ENCODE results near the gene AUTS2.

Gene AUTS2

DNA sequence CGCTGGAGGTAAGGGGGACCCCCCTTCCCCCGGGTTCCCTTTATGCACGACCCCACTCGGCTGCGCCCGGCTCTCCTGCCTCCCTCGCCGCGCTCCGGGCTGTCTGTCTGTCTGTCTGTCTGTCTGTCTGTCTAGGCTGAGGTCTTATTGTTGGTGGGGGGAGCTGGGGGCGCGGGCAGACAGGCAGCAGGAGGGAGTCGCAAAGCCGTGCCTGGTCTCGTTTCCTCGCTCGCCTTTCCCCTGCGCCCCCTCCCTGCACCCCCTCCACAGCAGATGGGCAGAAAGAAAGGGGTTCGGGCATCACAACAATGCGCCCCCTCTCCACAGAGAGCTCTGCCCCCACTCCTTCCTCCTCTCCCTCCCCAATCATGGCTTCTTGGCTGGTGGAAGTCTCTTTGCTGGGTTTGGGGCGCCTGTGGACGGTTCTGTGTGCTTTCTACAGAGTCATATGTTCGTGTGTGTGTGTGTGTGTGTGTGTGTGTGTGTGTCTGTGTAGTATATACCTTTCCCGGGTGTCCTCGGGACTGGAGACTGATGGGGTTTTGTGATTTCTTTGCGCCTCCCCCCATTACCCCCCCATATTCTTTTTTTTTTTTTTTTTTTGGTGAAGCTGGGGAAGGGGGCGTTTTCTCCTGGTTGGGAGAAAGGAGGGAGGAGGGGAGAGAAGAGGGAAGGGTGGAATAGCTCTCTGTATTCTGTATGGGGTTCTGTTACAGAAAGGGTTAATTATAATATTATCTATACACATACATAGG is 1.9 kb downstream of the AUTS2 start:
- FAIRE-seq: no peak
- DNase-seq (ENCODE audit: low spot score): no peak

GRCh38 chr7:69600710-69601519 is 2.6 kb downstream of the AUTS2 start:
- no peak for FAIRE-seq
- no peak for DNase-seq (ENCODE audit: low spot score)

DNA sequence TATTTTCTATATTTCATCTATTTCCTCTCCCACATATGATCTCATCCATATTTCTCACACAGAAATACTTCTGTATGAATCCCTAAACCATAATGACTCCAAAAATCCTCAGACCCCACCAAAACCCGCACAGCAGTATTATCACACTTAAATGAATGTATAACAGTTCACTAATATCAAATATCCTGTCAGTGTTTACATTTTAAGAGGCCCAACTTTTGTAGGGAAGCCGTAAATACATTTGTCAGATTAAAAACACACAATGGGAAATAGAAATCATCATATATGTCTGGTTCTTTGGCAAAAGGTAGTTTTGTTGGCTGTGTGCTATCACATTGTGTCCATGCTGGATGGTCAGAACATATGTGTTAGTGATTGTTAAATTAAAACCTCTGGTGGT is 4.2 kb downstream of the AUTS2 start:
- FAIRE-seq (no peak), DNase-seq (ENCODE audit: low spot score) (no peak)

- DNase-seq (ENCODE audit: low spot score) (no peak), FAIRE-seq (no peak)
Measured at GRCh38 chr7:69603351-69603750, 5.1 kb downstream of the AUTS2 start.

DNA sequence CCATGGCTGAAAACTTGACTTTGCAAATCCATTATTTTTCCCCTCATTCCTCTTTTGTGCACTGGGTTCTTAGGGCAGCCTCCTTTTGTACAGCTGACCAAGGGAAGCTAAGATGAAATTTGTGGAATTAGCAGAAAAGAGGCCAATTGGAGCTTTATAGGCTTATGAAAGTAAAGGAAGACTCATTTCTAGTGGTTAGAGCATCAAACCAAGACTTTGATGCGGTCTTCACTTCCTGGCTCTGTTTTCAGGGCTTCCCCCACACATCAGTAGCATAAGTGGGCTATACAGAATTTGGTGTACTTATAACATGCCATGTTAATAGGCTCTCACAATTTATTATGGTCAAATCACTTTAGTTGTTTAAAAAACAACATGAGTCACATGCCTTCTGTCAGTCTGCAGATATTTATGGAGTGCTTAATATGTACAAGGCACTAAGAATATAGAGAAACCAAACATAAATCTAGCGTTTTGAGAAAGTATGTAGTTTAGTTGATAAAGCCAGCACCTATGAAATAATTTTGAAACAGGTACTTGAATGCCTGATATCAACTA is 5.7 kb downstream of the AUTS2 start:
- FAIRE-seq: no peak

GRCh38 chr7:69605070-69605469 is 6.8 kb downstream of the AUTS2 start:
- FAIRE-seq (no peak), DNase-seq (ENCODE audit: low spot score) (no peak)

More for the DNA sequence above, 5.7 kb downstream of the AUTS2 start:
- no peak for DNase-seq (ENCODE audit: low spot score)

- DNase-seq (ENCODE audit: low spot score) (no peak), FAIRE-seq (no peak)
Measured at GRCh38 chr7:69605546-69605945, 7.3 kb downstream of the AUTS2 start.

DNA sequence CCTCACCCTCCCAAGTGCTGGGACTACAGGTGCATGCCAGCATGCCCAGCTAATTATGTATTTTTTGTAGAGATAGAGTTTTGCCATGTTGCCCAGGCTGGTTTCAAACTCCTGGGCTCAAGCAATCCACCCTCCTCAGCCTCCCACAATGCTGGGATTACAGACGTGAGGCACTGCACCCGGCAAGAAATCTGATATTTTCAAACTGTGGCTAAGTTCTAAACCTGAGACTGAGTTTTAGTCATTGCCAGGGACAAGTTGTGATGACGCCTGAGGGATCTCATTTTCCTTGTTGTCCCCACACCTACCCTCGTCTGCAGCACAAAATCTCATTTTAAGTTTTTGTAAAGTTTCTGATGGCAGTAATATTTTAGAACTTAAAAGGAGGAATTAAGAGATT is 9.8 kb downstream of the AUTS2 start:
- DNase-seq (ENCODE audit: low spot score) (no peak), FAIRE-seq (no peak)

GRCh38 chr7:69608878-69609277 is 10.6 kb downstream of the AUTS2 start:
- no peak for FAIRE-seq
- DNase-seq (ENCODE audit: low spot score): no peak

DNA sequence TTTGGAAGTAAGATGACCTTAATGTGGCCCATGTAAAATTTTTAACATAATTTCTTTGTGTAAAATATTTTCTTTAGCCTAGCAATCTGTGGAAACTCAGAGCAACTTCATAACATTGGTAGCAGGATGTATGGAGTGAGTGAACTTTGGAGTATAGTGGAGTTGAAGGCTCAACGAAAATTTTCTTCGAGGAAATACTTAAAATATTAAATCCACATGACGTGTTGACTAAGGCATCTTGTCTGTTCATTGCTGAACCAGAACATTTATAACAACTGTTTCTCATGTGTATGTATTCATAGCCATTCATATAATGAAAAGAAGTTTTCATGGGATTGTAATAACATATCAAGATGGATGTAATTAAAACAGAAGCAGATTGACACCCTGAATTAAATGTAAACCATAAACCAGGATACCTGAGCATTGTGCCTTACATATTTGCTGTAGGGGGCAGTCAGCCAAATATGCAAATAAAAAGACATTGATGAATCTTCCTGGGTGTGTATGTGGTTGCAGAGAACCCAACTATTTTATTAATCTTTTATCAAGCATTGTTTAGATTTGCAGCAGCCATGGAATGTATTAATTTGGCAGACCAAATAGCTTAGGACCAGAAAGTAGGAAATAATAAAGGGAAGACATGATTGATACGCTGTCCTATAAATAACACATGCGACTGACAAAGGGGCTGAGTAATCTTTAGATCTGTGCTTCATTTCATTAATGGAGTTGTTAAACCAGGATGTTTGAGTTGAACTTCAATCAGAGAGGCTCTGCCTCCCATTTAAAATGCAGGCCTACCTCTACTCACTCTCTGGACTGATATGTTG is 11.5 kb downstream of the AUTS2 start:
- FAIRE-seq: no peak
- DNase-seq (ENCODE audit: low spot score): no peak

DNA sequence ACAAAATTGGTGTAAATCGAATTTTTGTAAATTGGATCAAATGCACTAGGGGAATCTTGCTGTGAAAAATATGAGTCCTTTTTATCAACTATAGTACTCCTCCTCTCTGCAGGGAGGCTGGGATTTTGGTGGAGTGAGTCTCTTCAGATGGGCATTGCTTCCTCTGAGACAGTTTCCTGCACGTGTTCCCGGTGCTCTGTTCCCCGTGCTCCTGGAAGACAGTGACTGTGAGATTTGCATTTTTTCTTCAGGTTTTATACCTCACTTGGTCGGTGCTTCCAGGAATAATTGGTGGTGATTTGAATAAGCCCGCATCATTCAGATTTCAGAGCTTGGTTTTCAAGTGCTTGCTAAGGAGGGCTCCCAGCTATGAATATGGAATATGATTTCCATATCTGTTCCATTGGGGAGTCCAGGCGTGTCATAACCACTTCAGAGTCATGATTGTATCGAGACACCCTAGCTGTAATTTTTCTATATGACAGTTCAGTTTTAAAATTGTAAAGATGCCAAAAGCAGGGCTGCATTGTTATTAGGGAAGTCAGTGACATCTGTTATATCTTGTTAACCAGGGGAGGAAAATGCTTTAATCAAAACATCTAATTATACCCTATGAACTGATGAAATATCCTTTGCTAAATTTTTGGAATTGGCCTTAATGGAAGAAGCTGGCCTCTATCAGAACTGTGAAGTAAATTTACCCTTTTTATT is 12.3 kb downstream of the AUTS2 start:
- DNase-seq (ENCODE audit: low spot score) (no peak), FAIRE-seq (no peak)

DNA sequence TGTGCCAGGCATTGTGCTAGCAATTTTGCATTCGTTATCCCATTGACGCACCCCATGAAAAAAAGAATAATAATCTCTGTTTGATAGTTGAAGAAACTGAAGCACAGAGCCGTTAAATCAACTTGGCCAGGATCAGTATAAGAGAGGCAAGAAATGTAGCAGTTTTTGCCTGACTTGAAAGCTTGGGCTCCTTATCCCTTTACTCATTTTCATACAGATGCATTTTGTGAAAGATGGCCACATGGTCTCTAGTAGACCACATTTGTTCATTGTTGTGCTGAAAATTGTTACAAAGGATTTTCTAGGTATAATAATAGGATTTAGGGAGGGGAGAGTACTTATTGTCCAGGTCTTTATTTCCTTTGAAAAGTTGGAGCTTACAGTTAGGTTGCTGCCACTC is 14.7 kb downstream of the AUTS2 start:
- DNase-seq (ENCODE audit: low spot score) (no peak), FAIRE-seq (no peak)

- FAIRE-seq: no peak
- no peak for DNase-seq (ENCODE audit: low spot score)
Measured at GRCh38 chr7:69613846-69614245, 15.6 kb downstream of the AUTS2 start.

- FAIRE-seq: no peak
- no peak for DNase-seq (ENCODE audit: low spot score)
Measured at GRCh38 chr7:69615685-69616084, 17.4 kb downstream of the AUTS2 start.

DNA sequence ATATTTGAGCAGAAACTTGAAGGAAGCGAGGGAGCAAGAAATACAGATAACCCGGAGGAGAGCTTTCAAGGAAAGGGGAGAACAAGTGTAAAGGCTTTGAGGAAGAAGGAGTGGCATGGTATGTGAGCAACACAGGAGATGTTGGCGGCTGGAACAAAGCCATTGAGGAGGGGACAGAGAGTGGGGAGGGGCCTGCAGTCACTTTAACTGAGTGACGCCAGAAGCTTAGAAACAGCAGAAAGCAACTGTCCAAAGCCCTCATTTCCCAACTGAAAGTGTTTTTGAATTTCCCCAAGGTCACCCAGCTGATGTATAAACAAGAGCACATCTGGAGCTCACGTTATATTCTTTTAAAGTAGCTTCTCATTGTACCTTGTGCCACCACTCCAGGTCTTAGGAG is 19.1 kb downstream of the AUTS2 start:
- FAIRE-seq (no peak), DNase-seq (ENCODE audit: low spot score) (no peak)

- FAIRE-seq: no peak
- no peak for DNase-seq (ENCODE audit: low spot score)
Measured at GRCh38 chr7:69619054-69619453, 20.8 kb downstream of the AUTS2 start.

- DNase-seq (ENCODE audit: low spot score) (no peak), FAIRE-seq (no peak)
Measured at GRCh38 chr7:69619635-69620034, 21.4 kb downstream of the AUTS2 start.

DNA sequence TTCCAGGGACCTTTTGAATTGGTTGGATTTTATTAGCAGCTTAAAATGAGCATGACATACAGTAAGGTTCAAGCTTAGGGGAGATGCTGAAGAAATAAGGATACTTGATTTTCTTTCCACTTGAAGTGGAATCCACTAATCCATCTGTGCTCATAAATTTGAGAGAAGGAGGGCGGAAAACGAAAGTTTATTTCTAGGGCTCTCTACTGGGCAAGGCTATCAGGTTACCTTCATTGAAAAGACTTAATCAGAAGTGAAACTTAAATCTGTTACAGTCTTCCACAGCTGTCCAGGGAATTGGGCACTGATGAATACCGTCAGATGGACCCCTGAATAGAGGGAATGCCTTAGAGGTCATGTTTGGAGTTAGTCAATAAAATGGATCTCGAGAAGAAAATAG is 21.8 kb downstream of the AUTS2 start:
- no peak for DNase-seq (ENCODE audit: low spot score)
- no peak for FAIRE-seq

- FAIRE-seq (no peak), DNase-seq (ENCODE audit: low spot score) (no peak)
Measured at GRCh38 chr7:69620650-69621049, 22.4 kb downstream of the AUTS2 start.

GRCh38 chr7:69622014-69622835 is 23.9 kb downstream of the AUTS2 start:
- no peak for FAIRE-seq
- no peak for DNase-seq (ENCODE audit: low spot score)
